ENCODE measurements around the gene PHF24. TPM values are rescaled to one million over a fixed set of nuclear protein-coding genes. Genes with fewer than 3 reads are reported as not detected.
"Not testable (repeated sequence)": the region's sequence is repeated elsewhere in the genome, so short reads cannot be mapped to it uniquely, and the experiment has no call there.

Gene PHF24
- total RNA-seq, 4 donors from 2014 or later: 0.67 to 2.1 (median 1.4) TPM

DNA sequence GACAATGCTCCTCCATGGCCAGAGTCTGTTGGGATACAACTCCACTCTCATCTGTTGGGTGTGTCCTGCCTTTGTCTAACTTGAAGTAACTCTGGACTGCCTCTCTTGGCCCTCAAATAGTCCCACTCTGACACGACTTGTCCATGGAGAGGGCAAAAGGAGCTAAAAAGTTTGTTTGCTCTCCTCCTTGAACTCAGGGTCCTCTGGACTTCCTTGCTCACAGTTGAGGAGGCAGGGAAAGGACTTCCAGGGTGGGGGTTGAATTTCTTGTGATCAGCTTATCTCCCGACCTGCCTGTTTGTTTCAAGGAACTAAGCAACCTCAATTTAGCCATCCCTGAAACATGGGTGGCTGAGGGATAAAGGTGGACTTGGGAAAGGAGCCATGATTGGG, 43.2 kb downstream of the PHF24 start:
- Histone ChIP-seq H3K27me3 (no peaks in the 10 kb centered on the region), H3K4me1 (peaks cover 0 to 10% of the 10 kb centered on the region in 2 donors), H3K9me3 (no peaks in the 10 kb centered on the region), H3K36me3 (peaks cover 0 to 7% of the 10 kb centered on the region in 2 donors), H3K4me3 (replicated peaks in 1 of 3) (no peak overlapping the region), H3K27ac (no peak overlapping the region)
- no peak for DNase-seq
- 79 to 91% methylated on average over 2 of the region's 2 CpGs for WGBS, 2 donors
- intact Hi-C loops (cut with DNase I): no loop called here
- TF ChIP-seq POLR2A (IDR thresholded peaks at IDR 0.05) (no peak), CTCF (IDR thresholded peaks at IDR 0.05) (no peak)

DNA sequence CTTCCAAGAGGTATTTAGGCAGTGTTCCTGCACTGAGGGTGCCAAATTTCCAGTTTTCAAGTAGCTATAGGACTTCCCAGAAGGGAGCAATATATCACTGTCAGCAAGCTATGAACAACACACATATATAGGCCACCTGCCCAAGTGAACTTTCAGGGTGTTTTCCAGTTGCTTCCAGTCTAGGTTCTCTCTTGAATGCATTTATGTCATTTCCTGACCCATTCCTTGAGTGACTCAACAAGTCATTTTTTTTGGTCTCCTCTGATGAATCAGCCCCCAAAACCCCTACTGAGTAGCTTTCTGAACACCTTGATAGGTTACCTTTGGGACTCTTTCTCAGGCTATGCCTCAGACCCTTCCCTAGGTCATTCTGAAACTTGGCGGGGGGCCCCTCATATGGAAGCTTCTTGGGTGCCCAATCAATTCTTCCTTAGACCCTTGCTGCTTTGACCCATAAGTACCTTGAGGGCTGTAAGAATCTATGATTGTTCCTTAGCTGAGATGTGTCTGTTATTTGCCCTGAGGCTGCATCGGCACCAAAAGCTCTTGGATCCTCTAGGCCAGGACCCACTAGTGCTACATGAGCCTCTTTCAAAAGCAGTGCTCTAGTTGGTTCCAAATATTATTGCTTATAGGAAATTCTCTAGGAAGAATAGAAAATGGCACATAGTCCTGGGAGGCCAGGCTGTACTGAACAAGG, 43.9 kb downstream of the PHF24 start:
- intact Hi-C loops (cut with DNase I): no loop called here
- no peaks in the 10 kb centered on the region for H3K9me3 ChIP-seq
- TF ChIP-seq POLR2A (IDR thresholded peaks at IDR 0.05): no peak
- TF ChIP-seq CTCF (IDR thresholded peaks at IDR 0.05): no peak
- 100% methylated on average over 2 of the region's 2 CpGs for WGBS, 2 donors
- H3K27me3 ChIP-seq: no peaks in the 10 kb centered on the region
- no peak overlapping the region for H3K27ac ChIP-seq
- peaks cover 0 to under 1% of the 10 kb centered on the region in 2 donors for H3K36me3 ChIP-seq
- H3K4me1 ChIP-seq: peaks cover 0 to 10% of the 10 kb centered on the region in 2 donors
- no peak for DNase-seq
- no peak overlapping the region for H3K4me3 ChIP-seq (replicated peaks in 1 of 3)

DNA sequence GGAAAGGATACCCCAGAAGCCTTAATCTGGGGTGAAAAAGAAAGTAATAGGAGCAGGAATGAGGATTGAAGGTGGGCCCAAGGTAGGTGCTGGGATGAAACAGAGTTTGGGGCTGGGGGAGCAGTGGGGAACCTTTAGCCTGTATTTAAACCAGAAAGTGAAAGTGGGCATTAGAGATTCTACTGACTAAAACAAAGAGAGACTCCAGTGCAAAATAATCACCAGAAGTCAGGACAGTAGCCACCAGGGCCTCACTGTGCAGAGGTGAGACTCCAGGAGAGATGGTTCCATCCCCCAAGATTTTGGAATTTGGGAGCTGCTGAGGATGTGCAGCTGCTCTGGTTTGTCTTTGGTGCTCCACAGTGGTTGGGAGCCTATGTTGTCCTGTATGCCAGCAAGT, 44.5 kb downstream of the PHF24 start:
- Histone ChIP-seq H3K4me3 (replicated peaks in 1 of 3) (no peak overlapping the region), H3K4me1 (peaks cover 0 to 9% of the 10 kb centered on the region in 2 donors), H3K9me3 (no peaks in the 10 kb centered on the region), H3K27me3 (no peaks in the 10 kb centered on the region), H3K36me3 (no peaks in the 10 kb centered on the region), H3K27ac (no peak overlapping the region)
- DNase-seq: no peak
- TF ChIP-seq POLR2A (IDR thresholded peaks at IDR 0.05): no peak
- no peak for TF ChIP-seq CTCF (IDR thresholded peaks at IDR 0.05)
- intact Hi-C loops (cut with DNase I): no loop called here

- DNase-seq; H3K36me3 ChIP-seq; H3K27ac ChIP-seq; intact Hi-C loops (cut with DNase I); H3K27me3 ChIP-seq; H3K4me1 ChIP-seq; H3K4me3 ChIP-seq (replicated peaks in 1 of 3); H3K9me3 ChIP-seq: not testable (repeated sequence)
- WGBS, 2 donors: 89 to 92% methylated on average over 14 of the region's 14 CpGs
These were observed 46.2 kb downstream of the PHF24 start for GRCh38 chr9:35004299-35004698.

DNA sequence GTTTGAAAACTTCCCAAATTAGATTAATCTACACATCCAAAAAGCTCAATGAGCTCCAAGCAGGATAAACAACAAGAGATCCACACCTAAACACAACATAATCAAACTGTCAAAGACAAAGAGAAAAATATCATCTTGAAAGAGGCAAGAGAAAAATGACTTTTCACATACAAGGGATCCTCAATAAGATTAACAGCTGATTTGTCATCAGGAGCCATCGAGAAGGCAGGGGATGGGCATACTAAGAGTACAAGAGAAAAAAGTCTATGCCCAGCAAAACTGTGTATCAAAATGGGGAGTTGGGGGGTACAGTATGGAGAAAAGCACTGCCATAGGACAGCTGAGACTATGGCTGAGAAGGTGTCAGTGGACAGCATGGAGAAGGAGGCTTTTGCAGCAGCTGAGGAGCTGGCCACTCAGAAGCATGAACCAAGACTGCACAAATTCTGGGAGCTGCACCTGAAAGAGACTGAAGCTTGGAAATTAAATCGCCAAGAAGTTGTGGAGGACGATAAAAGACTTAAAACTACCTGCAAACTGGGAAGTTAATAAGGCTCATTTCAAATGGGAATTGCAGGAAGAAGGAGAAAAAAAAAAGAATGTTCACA, 52.4 kb downstream of the PHF24 start:
- Histone ChIP-seq H3K4me3 (replicated peaks in 1 of 3) (no peak overlapping the region), H3K4me1 (no peaks in the 10 kb centered on the region), H3K27me3 (no peaks in the 10 kb centered on the region), H3K36me3 (peaks cover 4 to 10% of the 10 kb centered on the region in 2 donors), H3K27ac (no peak overlapping the region), H3K9me3 (no peaks in the 10 kb centered on the region)
- no peak for TF ChIP-seq POLR2A (IDR thresholded peaks at IDR 0.05)
- no peak for TF ChIP-seq CTCF (IDR thresholded peaks at IDR 0.05)
- 91% methylated on average over 3 of the region's 3 CpGs for WGBS, 2 donors
- DNase-seq: no peak
- intact Hi-C loops (cut with DNase I): no loop called here
